Ecto neural progenitor cell (in vitro differentiated cells): ENCODE data around the gene DAP3.
"Not testable (repeated sequence)": the region's sequence is repeated elsewhere in the genome, so short reads cannot be mapped to it uniquely, and the experiment has no call there.

Experiments used
- DNase-seq: peaks from one replicate; pipeline ENCODE4 v3.0.0-alpha.2; 2018; ENCODE audit warnings: low spot score

Gene DAP3

DNA sequence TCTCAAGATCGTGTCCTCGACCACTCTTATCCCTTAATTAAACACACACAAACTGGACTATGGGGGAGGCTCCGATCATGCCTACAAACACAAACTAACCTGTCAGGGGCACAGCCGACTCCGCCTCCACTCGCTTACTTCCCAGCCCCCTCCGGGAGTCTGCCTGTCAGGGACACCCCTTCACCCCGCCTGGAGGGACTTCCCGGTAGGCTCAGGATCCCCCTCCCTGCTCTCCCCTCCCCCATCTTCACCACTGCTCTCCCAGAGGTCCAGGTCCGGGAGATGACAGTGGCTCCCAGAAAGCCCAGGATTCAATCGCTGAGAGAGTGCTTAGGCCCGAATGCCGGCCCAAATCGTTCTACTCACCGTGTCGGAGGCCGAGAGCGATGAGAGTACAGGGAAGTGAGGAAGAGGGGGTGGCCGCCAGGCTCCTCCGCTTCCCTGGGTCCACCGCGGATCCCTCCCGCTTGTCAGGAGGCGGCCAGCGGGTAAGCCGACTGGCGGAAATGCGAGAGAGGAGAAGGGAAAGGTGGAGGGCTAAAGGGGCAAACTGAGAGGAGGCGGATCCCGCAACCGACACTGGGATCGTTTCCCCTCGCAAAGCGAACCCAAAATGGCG lies 1.1 kb upstream of the DAP3 start:
- peak; percentile 79 for DNase-seq

DNA sequence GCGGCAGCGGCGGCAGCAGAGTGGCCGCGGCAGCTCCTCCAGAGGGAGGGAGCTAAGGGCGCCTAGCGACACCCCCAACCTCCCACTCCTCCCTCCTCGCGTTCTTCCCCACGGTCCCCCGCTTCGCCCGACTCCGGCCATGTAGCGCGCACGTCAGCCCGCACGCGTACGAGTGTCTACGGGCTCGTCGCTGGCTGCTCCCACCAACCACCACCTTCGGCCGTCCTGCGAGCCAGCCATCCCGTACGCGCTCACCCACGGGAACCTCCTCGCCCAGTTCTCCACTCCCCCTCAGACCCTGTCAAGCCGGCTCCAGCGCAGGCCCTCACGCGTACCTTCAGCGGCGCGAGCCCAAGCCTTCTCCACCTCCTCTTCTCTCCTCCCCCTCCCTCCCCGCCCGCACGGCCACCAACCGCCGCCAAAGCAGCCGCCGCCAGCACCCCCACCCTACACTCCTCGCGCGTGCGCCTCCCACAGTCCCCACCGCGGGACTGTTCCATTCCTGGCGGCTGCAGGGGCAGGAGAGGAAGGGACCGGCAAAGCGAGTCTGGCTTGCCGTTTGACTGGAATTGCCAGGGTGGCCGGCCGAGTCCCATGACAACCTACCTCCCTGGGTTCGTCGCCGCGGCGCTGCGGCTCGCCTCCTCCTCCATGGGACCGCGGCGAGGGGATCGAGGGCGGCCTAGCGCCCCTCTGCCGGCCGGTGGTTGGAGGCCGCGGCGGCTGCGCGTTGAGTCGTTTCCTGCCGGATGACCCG lies 389 bp upstream of the DAP3 start, which contains the start of gene YY1AP1:
YY1AP1 (minus strand) TSS at position 451 of the 757 bp plus-strand sequence. CDS start 8,338 bp downstream, outside the sequence.
- peak; percentile 94 for DNase-seq

DNA sequence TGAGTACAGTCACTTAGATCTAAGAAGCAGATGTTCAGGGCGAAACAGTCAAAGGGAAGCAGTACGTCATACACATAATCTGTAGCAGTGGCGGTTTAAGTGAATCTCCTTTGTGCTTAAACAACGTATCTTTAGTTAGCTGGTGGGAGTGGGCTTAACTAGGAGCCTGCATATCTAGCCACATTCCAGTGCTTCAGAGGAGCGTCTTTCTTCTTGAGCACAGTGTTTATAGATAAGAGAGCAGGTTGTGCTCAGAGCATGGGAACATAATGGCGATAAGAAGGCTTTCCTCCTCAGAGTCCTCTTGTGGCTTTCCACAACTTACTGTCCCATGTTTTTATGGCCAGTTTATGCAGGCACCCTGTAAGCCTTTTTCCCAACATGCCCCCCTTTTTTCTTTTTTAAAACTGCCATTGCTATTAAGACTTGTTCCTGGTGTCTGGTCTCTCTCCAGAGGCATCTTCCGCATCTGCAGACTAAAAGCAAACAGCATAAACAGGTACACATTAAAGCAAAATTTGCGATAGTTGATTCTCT lies 3.2 kb downstream of the DAP3 start:
- no peak for DNase-seq

DNA sequence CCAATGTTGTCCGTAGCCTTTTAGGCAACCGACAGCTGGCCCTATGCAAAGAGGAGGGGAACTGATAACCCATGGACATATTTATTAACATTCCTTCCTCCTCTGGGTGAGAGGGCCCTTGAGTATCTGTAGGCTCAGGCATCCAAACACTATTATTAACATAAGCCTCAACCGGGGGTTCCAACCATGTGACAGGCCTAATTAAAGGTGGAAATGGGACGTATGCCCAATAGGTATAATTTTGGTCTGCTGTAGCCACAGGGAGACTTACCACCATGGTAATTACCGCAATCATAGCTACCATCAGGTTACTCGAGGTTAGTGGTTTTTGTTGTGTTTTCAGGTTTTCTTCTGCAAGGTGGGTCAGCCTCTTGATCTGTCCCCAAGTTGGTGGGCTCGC lies 5.3 kb downstream of the DAP3 start:
- DNase-seq: no peak

DNA sequence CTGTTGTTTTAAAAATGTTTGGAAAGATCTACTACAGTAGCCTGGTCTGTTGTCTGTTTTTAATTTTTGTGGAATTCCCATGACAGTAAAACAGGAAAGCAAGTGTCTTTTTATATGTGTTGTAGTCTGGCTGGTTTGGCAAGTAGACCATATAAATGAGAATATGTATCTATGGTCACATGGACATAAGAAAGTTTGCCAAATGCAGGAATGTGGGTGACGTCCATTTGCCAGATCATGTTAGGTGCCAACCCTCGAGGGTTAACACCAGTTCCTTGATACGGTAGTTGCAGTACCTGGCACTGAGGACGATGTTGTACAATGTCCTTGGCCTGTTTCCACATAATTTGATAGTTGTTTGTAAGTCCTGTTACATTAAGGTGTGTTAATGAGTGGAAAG lies 6.2 kb downstream of the DAP3 start:
- DNase-seq: no peak

DNA sequence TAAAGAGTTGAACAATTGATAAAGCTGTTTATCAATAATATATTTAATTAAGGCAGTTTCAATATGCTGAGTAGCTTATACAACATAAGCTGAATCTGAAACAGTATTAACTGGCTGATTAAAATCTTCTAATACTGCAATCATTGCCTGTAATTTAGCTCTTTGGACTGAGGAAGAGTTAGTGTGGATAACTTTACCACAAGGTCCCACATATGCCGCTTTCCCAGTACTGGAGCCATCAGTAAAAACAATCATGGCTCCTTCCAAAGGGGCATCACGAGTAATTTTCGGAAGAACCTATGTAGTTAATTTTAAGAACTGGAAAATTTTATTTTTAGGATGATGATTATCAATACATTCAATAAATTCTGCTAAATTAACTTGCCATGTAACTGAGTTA lies 6.7 kb downstream of the DAP3 start:
- no peak for DNase-seq

DNA sequence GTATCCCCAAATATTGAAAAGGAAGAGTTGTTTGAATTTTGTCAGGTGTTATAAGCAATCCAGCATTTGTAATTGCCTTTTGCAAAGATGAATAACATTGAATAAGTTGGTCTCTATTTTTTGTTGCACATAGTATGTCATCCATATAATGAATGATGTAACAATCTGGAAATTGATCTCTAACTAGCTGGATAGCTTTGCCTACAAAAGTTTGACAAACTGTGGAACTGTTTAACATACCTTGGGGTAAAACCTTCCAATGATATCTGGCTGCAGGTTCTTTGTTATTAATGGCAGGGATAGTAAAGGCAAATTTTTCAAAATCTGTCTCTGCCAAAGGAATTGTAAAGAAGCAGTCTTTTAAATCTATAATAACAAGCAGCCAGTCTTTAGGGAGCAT lies 7.6 kb downstream of the DAP3 start:
- DNase-seq: no peak

DNA sequence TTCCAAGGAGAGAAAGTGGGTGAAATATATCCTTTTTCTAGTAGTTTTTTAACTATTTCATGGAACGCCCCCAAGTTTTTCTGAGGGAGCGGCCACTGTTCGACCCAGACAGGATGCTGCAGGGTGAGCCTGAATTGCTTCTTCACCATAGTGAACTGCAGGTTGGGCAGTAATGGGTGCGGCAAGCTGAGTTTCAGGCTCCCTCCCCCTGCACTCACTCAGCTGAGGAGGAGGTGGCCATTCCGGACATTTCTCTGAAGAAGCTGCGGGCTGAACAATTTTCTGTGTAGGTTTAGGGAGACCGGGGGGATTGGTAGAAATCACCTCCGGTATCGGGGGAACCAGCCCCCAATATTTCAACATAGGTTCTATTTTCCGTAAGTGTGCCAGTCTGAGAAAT lies 8.2 kb downstream of the DAP3 start:
- DNase-seq: no peak

DNA sequence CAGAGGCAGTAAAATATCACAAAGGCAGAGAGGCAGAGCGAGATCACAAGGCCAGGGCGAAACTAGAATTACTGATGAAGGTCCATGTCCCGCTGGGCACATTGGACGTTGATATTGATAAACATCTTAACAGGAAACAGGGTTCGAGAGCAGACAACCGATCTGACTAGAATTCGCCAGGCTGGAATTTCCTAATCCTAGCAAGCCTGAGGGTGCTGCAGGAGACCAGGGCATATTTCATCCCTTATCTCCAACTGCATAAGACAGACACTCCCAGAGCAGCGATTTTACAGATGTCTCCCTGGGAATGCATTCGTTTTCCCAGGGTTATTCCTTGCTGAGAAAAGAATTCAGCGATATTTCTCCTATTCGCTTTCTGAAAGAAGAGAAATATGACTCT lies 8.7 kb downstream of the DAP3 start:
- DNase-seq: not testable (repeated sequence)

DNA sequence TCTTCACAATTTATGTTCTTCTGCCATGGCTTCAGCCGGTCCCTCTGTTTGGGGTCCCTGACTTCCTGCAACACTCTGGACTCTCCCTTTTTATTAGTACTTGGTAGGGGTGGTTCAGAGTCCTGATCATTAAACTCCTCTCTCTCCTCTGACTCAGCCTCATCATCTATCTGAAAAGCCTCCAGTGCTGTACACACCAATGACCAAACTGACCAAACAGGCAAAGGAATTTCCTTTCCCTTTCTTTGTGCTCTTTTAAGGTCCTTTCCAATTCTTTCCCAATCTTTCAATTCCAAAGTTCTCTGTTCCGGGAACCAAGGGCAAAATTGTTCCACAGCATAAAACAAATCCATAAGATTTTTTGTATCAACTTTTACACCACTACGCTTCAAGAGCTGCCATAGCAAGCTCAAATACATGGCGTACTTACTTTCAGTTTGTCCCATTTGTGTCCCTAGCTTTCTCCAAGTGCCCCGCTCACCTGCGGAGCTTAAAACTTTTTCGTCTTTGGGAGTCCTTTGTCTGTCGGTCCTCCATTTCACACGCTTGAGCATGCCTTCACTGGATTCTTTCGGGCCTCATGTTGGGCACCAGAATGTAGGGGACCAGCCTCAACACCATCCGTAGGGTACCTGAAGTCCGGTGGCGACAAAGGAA lies 9.6 kb downstream of the DAP3 start:
- DNase-seq: no peak

DNA sequence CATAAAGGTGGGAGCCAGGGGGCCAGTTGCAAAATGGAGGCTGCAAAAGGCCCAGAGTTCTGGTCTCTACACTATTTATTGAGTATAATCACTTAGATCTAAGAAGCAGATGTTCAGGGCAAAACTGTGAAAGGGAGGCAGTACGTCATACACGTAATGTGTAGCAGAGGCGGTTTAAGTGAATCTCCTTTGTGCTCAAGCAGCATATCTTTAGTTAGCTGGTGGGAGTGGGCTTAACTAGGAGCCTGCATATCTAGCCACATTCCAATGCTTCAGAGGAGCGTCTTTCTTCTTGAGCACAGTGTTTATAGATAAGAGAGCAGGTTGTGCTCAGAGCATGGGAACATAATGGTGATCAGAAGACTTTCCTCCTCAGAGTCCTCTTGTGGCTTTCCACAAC lies 10.2 kb downstream of the DAP3 start:
- DNase-seq: not testable (repeated sequence)

DNA sequence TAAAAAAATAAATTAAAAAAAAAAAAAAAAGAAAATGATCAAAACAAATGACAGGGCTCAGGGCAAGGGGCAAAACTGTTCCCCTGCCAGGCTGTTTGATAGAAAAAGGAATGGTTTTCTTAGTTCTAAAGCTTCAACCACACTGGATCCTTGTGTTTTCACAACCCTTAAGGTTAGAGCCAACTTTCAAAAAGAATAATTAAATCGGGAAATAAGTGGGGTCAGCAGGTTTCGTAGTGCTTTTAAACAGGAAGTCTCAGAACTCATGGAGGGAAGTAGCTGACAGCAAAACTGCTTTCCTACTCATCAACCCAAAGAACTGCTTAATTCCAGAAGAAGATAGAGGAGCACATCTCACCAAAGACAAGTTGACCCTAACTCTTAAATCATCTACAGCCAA lies 12.8 kb downstream of the DAP3 start:
- not testable (repeated sequence) for DNase-seq

DNA sequence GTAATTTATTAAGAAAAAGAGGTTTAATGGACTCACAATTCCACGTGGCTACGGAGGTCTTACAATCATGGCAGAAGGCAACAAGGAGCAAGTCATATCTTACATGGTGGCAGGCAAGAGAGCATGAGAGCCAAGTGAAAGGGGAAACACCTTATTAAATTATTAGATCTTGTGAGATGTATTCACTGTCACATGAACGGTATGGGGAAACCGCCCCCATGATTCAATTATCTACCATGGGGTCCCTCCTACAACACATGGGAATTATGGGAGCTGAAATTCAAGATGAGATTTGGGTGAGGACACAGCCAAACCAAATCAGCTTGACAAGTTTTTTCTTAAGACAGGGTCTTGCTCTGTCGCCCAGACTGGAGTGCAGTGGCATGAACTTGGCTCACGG lies 14.3 kb downstream of the DAP3 start:
- no peak for DNase-seq

DNA sequence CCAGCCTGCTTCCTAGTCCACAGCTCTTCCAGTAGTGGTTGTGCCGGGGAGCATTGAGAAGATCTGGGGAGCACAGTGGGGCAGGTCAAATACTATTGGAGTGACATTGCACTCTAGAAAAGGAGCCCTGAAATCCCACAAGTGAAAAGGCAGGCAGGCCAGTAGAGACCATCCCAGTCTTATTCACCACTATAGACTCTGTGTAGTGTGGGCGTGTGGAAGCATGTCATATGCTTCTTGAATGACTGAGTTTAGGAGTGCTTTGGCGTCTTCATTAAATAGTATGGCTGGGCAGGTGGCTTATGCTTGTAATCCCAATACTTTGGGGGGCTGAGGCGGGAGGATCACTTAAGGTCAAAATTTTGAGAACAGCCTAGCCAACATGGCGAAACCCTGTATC lies 15.5 kb downstream of the DAP3 start:
- DNase-seq: not testable (repeated sequence)

DNA sequence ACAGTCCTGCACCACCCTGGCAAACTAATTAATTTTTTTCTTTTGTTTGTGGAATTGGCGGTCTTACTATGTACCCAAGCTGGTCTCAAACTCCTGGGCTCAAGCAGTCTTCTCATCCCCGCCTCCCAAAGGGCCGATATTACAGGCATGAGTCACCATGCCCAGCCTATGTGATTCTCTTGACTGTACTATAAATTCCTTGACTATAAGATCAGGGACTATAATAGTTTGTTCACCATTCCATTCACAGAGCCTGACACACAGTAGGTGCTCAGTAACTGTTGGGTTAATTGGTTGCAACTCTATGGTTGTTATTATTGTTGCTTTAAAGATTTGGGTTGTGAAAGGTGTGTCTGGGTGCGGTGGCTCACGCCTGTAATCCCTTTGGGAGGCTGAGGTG lies 17.2 kb downstream of the DAP3 start:
- DNase-seq: no peak

DNA sequence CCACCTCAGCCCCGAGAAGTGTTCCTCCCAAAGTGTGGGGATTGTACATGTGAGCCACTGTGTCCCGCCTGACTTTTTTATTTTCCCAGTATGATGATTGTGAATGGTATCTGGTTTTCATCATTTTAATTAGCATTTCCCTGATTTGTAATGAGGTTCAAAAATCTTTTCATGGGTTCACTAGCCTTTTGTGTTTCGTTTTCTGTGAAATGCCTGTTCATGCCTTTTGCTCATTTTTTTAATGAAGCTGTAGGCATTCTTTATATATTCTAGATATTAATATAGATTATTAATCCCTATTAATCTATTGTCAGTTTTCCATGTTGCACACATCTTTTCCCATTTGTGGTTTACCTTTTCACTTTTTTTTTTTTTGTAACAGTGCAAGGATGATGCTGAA lies 20.5 kb downstream of the DAP3 start:
- no peak for DNase-seq

DNA sequence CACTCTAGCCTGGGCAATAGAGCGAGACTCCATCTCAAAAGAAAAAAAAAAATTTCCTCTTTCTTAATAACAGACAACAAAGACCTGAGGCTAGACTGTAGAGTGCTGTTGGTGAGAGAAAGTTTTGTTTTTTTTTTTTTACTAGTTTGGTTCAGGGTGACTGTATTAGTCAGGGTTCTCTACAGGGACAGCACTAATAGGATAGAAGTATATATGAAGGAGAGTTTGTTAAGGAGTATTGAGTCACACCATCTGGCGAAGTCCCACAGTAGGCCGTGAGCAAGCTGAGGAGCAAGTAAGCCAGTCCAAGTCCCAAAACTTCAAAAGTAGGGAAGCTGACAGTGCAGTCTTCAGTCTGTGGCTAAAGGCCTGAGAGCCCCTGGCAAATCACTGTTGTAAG lies 22.6 kb downstream of the DAP3 start:
- DNase-seq: not testable (repeated sequence)

DNA sequence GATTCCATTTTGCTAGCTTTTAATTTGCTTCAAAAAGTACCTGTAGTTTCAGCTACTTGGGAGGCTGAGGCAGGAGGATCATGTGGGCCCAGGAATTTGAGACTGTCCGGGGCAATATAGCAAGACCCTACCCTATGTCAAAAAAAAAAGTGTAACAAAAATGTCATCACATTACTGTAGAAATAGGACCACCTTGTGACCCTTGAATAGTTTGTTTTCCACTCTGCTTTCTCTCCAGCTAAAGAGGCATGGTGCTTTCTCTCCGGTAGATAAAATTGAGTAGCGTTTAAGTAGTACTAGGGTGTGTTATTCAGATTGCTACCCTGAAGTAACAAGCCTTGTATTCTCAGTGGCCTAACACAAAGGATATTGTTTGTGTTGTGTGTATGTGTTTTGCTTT lies 23.7 kb downstream of the DAP3 start:
- not testable (repeated sequence) for DNase-seq

DNA sequence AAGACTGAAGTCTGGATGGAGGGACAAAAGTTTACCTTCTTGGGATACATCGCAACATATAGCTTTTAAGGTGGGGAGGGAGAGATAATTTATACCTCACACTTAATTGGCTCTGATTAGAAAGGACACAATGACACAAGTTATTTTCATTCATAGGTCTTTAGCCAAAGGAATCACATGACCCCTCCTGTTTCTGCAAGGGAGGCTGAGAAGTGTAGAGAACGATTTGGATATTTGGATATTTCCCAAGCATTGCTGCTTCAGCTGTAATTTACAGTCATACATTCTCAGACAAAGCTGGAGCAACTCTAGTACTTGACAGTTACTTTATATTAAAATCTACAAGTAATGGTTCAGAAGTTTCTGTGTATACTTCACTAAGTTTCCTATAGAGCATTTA lies 24.2 kb downstream of the DAP3 start:
- DNase-seq: no peak

DNA sequence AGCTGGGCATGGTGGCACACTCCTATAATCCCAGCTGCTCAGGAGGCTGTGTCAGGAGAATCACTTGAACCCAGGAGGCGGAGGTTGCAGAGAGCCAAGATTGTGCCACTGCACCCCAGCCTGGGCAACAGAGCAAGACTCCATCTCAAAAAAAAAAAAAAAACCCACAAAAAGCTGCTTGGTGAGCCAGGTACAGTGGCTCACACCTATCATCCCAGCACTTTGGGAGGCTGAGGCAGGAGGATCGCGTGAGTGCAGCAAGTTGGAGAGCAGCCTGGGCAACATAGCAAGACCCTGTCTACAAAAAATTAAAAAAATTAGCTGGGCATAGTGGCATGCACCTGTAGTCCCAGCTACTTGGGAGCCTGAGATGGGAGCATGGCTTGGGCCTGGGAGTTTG lies 26.2 kb downstream of the DAP3 start:
- DNase-seq: not testable (repeated sequence)

DNA sequence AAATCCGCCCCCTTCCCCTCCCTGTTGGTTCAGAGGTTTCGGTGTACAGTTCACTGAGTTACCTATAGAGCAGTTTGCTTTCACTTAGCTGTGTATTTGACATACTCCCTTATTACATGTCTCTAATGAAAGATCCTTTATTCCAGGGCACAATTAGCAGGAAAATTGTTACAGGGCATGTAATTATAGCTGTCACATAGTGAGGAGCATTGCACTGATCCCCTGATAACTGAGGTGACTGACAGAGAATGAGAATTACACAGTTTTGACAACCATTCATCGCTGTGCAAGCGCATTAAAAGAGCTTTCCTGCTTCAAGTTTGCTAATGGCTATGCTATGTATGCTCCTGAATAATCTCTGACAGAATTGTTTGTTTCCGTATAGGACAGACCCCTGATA lies 26.9 kb downstream of the DAP3 start:
- DNase-seq: no peak

DNA sequence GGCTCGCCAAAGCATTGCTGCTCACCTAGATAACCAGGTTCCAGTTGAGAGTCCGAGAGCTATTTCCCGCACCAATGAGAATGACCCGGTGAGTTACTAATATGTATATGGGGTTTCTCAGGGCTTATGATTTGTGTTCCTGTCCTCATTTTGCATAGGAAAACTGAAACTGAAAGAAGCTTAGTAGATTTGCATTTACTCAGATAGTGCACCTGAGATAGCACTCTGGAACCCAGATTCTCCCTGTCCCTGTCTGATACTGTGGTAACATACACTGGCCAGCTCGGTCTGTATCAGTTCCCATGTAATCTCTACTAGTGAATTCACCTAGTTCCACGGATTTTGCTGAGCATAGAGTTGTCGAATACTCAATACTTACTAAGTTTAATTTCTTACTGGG lies 28.1 kb downstream of the DAP3 start:
- no peak for DNase-seq

DNA sequence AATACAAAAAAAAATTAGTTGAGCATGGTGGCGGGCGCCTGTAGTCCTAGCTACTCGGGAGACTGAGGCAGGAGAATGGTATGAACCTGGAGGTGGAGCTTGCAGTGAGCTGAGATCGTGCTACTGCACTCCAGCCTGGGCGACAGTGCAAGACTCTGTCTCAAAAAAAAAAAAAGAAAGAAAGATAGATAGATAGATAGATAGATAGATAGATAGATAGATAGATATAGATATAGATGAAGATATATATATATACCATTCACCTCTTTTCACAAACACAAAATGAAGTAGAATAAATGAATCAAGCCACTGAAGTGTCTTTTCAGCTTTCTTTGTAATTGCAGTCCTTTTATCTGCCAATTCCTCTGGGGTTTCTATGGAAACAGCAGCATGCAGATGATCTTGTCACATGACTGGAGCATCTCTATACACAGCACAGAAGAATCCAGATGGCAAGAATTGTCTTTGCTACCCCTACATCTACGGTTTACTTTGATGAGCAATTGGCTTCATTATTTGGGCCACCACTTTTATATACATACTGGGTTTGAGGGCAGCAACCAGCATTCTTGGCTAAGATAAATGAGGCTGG lies 29.7 kb downstream of the DAP3 start:
- DNase-seq: not testable (repeated sequence)
